Measurements from ENCODE around the gene RIC8A. TPM values are rescaled to one million over a fixed set of nuclear protein-coding genes. Genes with fewer than 3 reads are reported as not detected.

The RIC8A gene
- total and polyA plus RNA-seq, 4 donors = 12.5 to 49.6 (median 34.5) TPM

DNA sequence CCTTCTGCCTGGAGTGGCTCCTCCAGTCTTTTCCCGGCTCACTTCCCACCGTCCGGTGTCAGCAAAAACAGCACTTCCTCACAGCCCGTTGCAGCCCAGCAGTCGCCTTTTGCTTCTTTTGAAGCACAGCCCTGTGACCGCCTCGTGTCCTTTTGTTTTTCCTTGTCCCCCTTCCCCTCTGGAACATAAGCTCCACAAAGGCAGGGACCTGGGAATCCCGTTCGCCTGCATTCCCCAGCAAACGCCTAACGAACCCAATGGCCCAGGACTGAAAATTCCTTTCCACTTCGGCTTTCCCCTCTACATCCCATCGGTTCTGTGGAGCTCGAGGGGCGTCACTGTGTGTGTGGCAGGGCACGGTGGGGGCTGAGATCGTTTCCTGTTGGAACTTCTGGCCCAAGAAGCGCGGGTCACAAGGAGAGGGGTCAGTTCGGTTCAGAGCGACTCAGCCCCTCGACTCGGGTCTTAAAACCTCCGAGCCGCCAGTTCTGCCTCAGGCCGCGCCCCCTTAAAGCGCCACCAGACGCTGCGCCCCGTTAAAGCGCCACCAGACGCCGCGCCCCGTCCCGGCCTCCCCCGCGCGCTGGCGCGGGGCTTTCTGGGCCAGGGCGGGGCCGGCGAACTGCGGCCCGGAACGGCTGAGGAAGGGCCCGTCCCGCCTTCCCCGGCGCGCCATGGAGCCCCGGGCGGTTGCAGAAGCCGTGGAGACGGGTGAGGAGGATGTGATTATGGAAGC is 841 bp downstream of the RIC8A start:
- WGBS = under 1% methylated on average over 57 of the region's 57 CpGs

GRCh38 chr11:208917-209260 is 1.4 kb downstream of the RIC8A start:
- Histone ChIP-seq H3K27me3 (ENCODE audit: control insufficient read depth in 4 of 4, insufficient read depth in 4 of 4, low read length in 3 of 4) (no peaks in the 10 kb centered on the region), H3K4me3 (ENCODE audit: low read depth in 1 of 3, low read length in 3 of 3) (peak overlapping the region; percentile 84 to 93 (median 88)), H3K36me3 (ENCODE audit: control insufficient read depth in 4 of 4, insufficient read depth in 3 of 4, low read depth in 1 of 4, low read length in 3 of 4) (peaks cover 9 to 53% (median 32%) of the 10 kb centered on the region in 4 donors), H3K4me1 (ENCODE audit: control insufficient read depth in 4 of 4, insufficient read depth in 4 of 4, low read length in 3 of 4) (peaks cover 8 to 41% (median 28%) of the 10 kb centered on the region in 4 donors), H3K9me3 (ENCODE audit: control insufficient read depth in 4 of 4, low read length in 3 of 4) (no peaks in the 10 kb centered on the region), H3K9ac (ENCODE audit: low read depth in 1 of 2, low read length in 2 of 2) (peak overlapping the region in 1 of 2 donors; percentile 74), H3K27ac (ENCODE audit: low read depth in 1 of 2, low read length in 2 of 2) (peak overlapping the region; percentile 92 to 99)
- no peak for DNase-seq (ENCODE audit: low spot score)
- TF ChIP-seq, protein P1, sequence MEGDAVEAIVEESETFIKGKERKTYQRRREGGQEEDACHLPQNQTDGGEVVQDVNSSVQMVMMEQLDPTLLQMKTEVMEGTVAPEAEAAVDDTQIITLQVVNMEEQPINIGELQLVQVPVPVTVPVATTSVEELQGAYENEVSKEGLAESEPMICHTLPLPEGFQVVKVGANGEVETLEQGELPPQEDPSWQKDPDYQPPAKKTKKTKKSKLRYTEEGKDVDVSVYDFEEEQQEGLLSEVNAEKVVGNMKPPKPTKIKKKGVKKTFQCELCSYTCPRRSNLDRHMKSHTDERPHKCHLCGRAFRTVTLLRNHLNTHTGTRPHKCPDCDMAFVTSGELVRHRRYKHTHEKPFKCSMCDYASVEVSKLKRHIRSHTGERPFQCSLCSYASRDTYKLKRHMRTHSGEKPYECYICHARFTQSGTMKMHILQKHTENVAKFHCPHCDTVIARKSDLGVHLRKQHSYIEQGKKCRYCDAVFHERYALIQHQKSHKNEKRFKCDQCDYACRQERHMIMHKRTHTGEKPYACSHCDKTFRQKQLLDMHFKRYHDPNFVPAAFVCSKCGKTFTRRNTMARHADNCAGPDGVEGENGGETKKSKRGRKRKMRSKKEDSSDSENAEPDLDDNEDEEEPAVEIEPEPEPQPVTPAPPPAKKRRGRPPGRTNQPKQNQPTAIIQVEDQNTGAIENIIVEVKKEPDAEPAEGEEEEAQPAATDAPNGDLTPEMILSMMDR (IDR thresholded peaks at IDR 0.05; ENCODE audit: low read depth, low read length, missing input control) = no peak
- no peak for TF ChIP-seq HNF4A (conservative IDR thresholded peaks at IDR 0.05)
- TF ChIP-seq RAD21 (IDR thresholded peaks at IDR 0.05) = no peak
- TF ChIP-seq, protein P2, sequence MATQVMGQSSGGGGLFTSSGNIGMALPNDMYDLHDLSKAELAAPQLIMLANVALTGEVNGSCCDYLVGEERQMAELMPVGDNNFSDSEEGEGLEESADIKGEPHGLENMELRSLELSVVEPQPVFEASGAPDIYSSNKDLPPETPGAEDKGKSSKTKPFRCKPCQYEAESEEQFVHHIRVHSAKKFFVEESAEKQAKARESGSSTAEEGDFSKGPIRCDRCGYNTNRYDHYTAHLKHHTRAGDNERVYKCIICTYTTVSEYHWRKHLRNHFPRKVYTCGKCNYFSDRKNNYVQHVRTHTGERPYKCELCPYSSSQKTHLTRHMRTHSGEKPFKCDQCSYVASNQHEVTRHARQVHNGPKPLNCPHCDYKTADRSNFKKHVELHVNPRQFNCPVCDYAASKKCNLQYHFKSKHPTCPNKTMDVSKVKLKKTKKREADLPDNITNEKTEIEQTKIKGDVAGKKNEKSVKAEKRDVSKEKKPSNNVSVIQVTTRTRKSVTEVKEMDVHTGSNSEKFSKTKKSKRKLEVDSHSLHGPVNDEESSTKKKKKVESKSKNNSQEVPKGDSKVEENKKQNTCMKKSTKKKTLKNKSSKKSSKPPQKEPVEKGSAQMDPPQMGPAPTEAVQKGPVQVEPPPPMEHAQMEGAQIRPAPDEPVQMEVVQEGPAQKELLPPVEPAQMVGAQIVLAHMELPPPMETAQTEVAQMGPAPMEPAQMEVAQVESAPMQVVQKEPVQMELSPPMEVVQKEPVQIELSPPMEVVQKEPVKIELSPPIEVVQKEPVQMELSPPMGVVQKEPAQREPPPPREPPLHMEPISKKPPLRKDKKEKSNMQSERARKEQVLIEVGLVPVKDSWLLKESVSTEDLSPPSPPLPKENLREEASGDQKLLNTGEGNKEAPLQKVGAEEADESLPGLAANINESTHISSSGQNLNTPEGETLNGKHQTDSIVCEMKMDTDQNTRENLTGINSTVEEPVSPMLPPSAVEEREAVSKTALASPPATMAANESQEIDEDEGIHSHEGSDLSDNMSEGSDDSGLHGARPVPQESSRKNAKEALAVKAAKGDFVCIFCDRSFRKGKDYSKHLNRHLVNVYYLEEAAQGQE (IDR thresholded peaks at IDR 0.05) = no peak
- no peak for TF ChIP-seq SP1 (IDR thresholded peaks at IDR 0.05)
- no peak for TF ChIP-seq FOXA1 (IDR thresholded peaks at IDR 0.05)
- TF ChIP-seq, protein P3, sequence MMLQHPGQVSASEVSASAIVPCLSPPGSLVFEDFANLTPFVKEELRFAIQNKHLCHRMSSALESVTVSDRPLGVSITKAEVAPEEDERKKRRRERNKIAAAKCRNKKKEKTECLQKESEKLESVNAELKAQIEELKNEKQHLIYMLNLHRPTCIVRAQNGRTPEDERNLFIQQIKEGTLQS (IDR thresholded peaks at IDR 0.05) = no peak
- no peak for TF ChIP-seq RXRA (IDR thresholded peaks at IDR 0.05)
- no peak for TF ChIP-seq MAX (IDR thresholded peaks at IDR 0.05)
- TF ChIP-seq GABPA (IDR thresholded peaks at IDR 0.05 in 1 of 2, conservative IDR thresholded peaks at IDR 0.05 in 1 of 2) = no peak
- no peak for TF ChIP-seq NR2F2 (IDR thresholded peaks at IDR 0.05)
- TF ChIP-seq, protein P4, sequence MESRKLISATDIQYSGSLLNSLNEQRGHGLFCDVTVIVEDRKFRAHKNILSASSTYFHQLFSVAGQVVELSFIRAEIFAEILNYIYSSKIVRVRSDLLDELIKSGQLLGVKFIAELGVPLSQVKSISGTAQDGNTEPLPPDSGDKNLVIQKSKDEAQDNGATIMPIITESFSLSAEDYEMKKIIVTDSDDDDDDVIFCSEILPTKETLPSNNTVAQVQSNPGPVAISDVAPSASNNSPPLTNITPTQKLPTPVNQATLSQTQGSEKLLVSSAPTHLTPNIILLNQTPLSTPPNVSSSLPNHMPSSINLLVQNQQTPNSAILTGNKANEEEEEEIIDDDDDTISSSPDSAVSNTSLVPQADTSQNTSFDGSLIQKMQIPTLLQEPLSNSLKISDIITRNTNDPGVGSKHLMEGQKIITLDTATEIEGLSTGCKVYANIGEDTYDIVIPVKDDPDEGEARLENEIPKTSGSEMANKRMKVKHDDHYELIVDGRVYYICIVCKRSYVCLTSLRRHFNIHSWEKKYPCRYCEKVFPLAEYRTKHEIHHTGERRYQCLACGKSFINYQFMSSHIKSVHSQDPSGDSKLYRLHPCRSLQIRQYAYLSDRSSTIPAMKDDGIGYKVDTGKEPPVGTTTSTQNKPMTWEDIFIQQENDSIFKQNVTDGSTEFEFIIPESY (IDR thresholded peaks at IDR 0.05) = no peak
- no peak for TF ChIP-seq JUND (IDR thresholded peaks at IDR 0.05)
- WGBS = under 1% methylated on average over 26 of the region's 26 CpGs

More for the DNA sequence above, 841 bp downstream of the RIC8A start:
- peak overlapping the region; percentile 92 to 99 for H3K27ac ChIP-seq (ENCODE audit: low read depth in 1 of 2, low read length in 2 of 2)
- H3K36me3 ChIP-seq (ENCODE audit: control insufficient read depth in 4 of 4, insufficient read depth in 3 of 4, low read depth in 1 of 4, low read length in 3 of 4) = peaks cover 9 to 53% (median 33%) of the 10 kb centered on the region in 4 donors
- peak; percentile 84 for DNase-seq (ENCODE audit: low spot score)
- peak overlapping the region; percentile 84 to 93 (median 88) for H3K4me3 ChIP-seq (ENCODE audit: low read depth in 1 of 3, low read length in 3 of 3)
- peak overlapping the region; percentile 91 to 96 for H3K9ac ChIP-seq (ENCODE audit: low read depth in 1 of 2, low read length in 2 of 2)
- no peaks in the 10 kb centered on the region for H3K27me3 ChIP-seq (ENCODE audit: control insufficient read depth in 4 of 4, insufficient read depth in 4 of 4, low read length in 3 of 4)
- TF ChIP-seq, protein P2 (IDR thresholded peaks at IDR 0.05) = peak; percentile 17
- peak in 1 of 2 donors; percentile 12 for TF ChIP-seq RAD21 (IDR thresholded peaks at IDR 0.05)
- TF ChIP-seq FOXA1 (IDR thresholded peaks at IDR 0.05) = no peak
- peak in 1 of 2 donors; percentile 44 for TF ChIP-seq EGR1 (IDR thresholded peaks at IDR 0.05; ENCODE audit: low read depth in 2 of 2)
- peak in 1 of 2 donors; percentile 78 for TF ChIP-seq GABPA (IDR thresholded peaks at IDR 0.05 in 1 of 2, conservative IDR thresholded peaks at IDR 0.05 in 1 of 2)
- H3K4me1 ChIP-seq (ENCODE audit: control insufficient read depth in 4 of 4, insufficient read depth in 4 of 4, low read length in 3 of 4) = peaks cover 8 to 41% (median 28%) of the 10 kb centered on the region in 4 donors
- no peaks in the 10 kb centered on the region for H3K9me3 ChIP-seq (ENCODE audit: control insufficient read depth in 4 of 4, low read length in 3 of 4)

Measured in liver (tissue), 9 donors.